Measurements from ENCODE around the gene CAPZB.

CAPZB gene

DNA sequence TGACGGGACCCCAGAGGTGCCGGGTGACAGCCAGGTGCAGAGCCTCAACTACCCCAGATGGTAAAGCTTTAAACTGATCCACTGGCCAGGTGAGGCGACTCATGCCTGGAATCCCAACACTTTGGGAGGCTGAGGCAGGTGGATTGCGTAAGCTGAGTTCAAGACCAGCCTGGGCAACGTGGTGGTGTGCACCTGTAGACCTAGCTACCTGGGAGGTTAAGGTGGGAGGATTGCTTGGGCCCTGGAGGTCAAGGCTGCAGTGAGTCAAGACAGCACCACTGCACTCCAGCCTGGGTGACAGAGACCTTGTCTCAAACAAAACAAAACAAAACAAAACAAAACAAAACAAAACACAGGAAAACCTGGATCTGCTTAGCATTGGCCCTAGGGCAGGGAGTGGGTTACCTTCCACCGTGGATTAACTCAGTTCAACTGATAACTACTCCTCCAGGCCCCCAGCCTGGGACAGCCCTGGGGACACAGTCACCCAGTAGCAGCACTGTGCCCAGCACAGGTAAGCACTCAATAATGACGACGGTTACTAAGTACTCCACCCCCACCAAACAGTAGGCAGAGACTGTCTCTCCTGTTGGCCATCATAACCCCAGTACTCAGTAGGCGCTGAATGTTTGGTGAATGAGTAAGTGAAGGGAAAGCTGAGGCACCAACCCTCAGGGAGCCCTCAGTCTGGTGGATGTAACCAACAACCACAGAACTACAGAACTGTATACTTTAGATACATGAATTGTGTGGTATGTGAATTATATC, 151.6 kb downstream of the CAPZB start:
- DNase-seq (ENCODE audit: low read depth in 1 of 2, low spot score in 1 of 2), result no peak
- TF ChIP-seq CTCF (IDR thresholded peaks at IDR 0.05; ENCODE audit: insufficient read depth, low read length) (no peak), POLR2AphosphoS5 (IDR thresholded peaks at IDR 0.05; ENCODE audit: low read depth) (no peak), REST (IDR thresholded peaks at IDR 0.05; ENCODE audit: insufficient replicate concordance, low read depth) (no peak), SPI1 (IDR thresholded peaks at IDR 0.05; ENCODE audit: borderline replicate concordance, low read depth) (no peak), GABPA (IDR thresholded peaks at IDR 0.05; ENCODE audit: low read depth) (no peak)
- H3K27me3 ChIP-seq (ENCODE audit: insufficient read depth, poor library complexity, severe bottlenecking), result no peaks in the 10 kb centered on the region
- H3K4me3 ChIP-seq (replicated peaks; ENCODE audit: insufficient read depth, low read length), result no peak overlapping the region
- H3K27ac ChIP-seq (replicated peaks), result no peak overlapping the region

DNA sequence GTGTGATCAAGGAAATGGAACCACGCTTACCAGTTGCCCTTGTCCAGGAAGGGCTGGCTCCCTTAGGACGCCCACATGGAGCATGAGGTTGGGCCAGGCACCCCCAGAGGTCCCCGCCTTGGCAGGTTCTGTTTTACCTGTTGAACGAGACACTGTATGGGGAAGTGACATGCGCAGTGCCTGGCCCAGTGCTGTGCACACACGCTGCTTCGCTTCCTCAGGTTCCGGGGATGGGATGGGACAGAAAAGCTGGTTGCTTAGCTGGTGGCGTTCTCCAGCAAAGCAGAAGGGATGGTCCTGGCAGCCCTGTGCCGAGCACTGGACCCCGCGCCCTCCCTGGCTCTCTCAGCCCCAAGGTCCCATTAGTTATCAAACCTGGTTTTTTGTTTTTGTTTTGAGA, 152.5 kb downstream of the CAPZB start:
- TF ChIP-seq GABPA (IDR thresholded peaks at IDR 0.05; ENCODE audit: low read depth) (no peak), SPI1 (IDR thresholded peaks at IDR 0.05; ENCODE audit: borderline replicate concordance, low read depth) (no peak), POLR2AphosphoS5 (IDR thresholded peaks at IDR 0.05; ENCODE audit: low read depth) (no peak), REST (IDR thresholded peaks at IDR 0.05; ENCODE audit: insufficient replicate concordance, low read depth) (no peak), CTCF (IDR thresholded peaks at IDR 0.05; ENCODE audit: insufficient read depth, low read length) (no peak)
- no peak for DNase-seq (ENCODE audit: low read depth in 1 of 2, low spot score in 1 of 2)
- H3K27ac ChIP-seq (replicated peaks), result no peak overlapping the region
- no peak overlapping the region for H3K4me3 ChIP-seq (replicated peaks; ENCODE audit: insufficient read depth, low read length)
- H3K27me3 ChIP-seq (ENCODE audit: insufficient read depth, poor library complexity, severe bottlenecking), result no peaks in the 10 kb centered on the region

DNA sequence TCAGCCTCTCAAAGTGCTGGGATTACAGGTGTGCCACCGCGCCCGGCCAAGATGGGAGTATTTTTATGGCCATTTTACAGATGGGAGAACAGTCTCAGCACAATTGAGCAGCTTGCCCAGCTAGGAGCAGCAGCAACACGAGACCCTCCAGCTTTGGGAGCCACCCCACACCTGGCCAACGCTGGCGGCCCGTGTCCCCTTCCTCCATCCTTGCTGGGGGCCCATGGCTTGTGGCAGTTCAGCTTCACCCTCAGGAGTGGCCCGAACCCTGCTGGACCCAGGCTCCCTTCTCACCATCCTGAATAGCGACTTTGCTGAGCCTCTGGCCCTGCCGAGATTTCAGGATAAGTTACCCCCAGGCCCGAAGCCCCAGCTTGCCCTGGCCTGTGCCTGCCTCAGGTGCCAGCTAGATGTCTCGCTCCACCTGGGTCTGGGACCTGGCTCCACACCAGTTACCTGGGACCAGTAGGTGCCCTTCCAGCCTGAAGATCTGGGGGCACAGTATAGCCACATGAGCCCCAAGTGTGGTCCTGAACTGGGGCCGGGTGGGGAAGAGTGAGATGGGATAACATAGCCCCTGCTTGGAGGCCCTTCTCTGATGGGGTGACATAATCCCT, 154.0 kb downstream of the CAPZB start:
- no peak overlapping the region for H3K27ac ChIP-seq (replicated peaks)
- no peak overlapping the region for H3K4me3 ChIP-seq (replicated peaks; ENCODE audit: insufficient read depth, low read length)
- no peak for TF ChIP-seq REST (IDR thresholded peaks at IDR 0.05; ENCODE audit: insufficient replicate concordance, low read depth)
- TF ChIP-seq SPI1 (IDR thresholded peaks at IDR 0.05; ENCODE audit: borderline replicate concordance, low read depth), result no peak
- peak; percentile 16; the same call in 1 of the 2 replicates for TF ChIP-seq POLR2AphosphoS5 (IDR thresholded peaks at IDR 0.05; ENCODE audit: low read depth)
- no peak for TF ChIP-seq CTCF (IDR thresholded peaks at IDR 0.05; ENCODE audit: insufficient read depth, low read length)
- no peak for TF ChIP-seq GABPA (IDR thresholded peaks at IDR 0.05; ENCODE audit: low read depth)
- DNase-seq (ENCODE audit: low read depth in 1 of 2, low spot score in 1 of 2), result no peak
- H3K27me3 ChIP-seq (ENCODE audit: insufficient read depth, poor library complexity, severe bottlenecking), result no peaks in the 10 kb centered on the region
